Fibroblast of pulmonary artery (primary cell): ENCODE measurements around the gene PMM1.
"Not testable (repeated sequence)": the region's sequence is repeated elsewhere in the genome, so short reads cannot be mapped to it uniquely, and the experiment has no call there.

Experiments used
- DNase-seq: peaks from one replicate; pipeline ENCODE4 v3.0.0-alpha.2; 2010; ENCODE audit warnings: low read depth
- H3K4me3 ChIP-seq: replicated peaks from 2 replicates; pipeline ENCODE4 v1.5.1; 2011; ENCODE audit warnings: low read depth, mild to moderate bottlenecking, control low read depth, low read length, moderate library complexity
- CTCF ChIP-seq: IDR thresholded peaks from 2 replicates; pipeline ENCODE4 v1.5.1; 2011; ENCODE audit warnings: mild to moderate bottlenecking, control low read depth, low read length, inconsistent platforms; ENCODE audit errors: missing control alignments

Gene PMM1

GRCh38 chr22:41562461-41562860, 27.2 kb downstream of the PMM1 start:
- DNase-seq, result no peak
- no peak for TF ChIP-seq CTCF
- no peak overlapping the region for H3K4me3 ChIP-seq

- no peak for TF ChIP-seq CTCF
- H3K4me3 ChIP-seq, result no peak overlapping the region
- DNase-seq, result no peak
Measured at GRCh38 chr22:41561788-41562187, 27.9 kb downstream of the PMM1 start.

GRCh38 chr22:41561335-41561734, 28.3 kb downstream of the PMM1 start:
- H3K4me3 ChIP-seq, result peak overlapping the region; percentile 37
- TF ChIP-seq CTCF, result no peak
- DNase-seq, result no peak

GRCh38 chr22:41560095-41560471, 29.6 kb downstream of the PMM1 start:
- DNase-seq, result no peak
- H3K4me3 ChIP-seq, result no peak overlapping the region
- no peak for TF ChIP-seq CTCF

- not testable (repeated sequence) for H3K4me3 ChIP-seq, DNase-seq
Measured at GRCh38 chr22:41558241-41558630, 31.4 kb downstream of the PMM1 start.

- peak; percentile 94 for DNase-seq
- no peak overlapping the region for H3K4me3 ChIP-seq
- no peak for TF ChIP-seq CTCF
Measured at GRCh38 chr22:41557401-41558240, 32.0 kb downstream of the PMM1 start.

GRCh38 chr22:41556561-41556960, 33.1 kb downstream of the PMM1 start:
- no peak for TF ChIP-seq CTCF
- no peak for DNase-seq
- H3K4me3 ChIP-seq, result no peak overlapping the region
